Measurements from ENCODE around the gene MACF1.
"Not testable (repeated sequence)": the region's sequence is repeated elsewhere in the genome, so short reads cannot be mapped to it uniquely, and the experiment has no call there.

MACF1 gene

GRCh38 chr1:39488793-39489566 lies 284.5 kb downstream of the MACF1 start:
- CTCF ChIA-PET, result interaction anchor here (0.8 to 2.2 kb wide), 6 partner anchors 8 to 390 kb away, joined by 3 to 5 read pairs (median 3); no protein-coding TSS in a partner anchor
- no peak overlapping the region for H3K4me3 ChIP-seq (ENCODE audit: low read depth, low read length)
- TF ChIP-seq CTCF (IDR thresholded peaks at IDR 0.05; ENCODE audit: insufficient read depth, low read length, missing control alignments), result no peak
- no peak for DNase-seq (ENCODE audit: low read depth, low spot score)
- POLR2A ChIA-PET, result no interaction called here

GRCh38 chr1:39489567-39490239 lies 285.2 kb downstream of the MACF1 start:
- POLR2A ChIA-PET, result no interaction called here
- CTCF ChIA-PET, result interaction anchor here (0.8 to 2.2 kb wide), 6 partner anchors 9 to 391 kb away, joined by 3 to 5 read pairs (median 3); no protein-coding TSS in a partner anchor
- H3K4me3 ChIP-seq (ENCODE audit: low read depth, low read length), result no peak overlapping the region
- no peak for DNase-seq (ENCODE audit: low read depth, low spot score)
- TF ChIP-seq CTCF (IDR thresholded peaks at IDR 0.05; ENCODE audit: insufficient read depth, low read length, missing control alignments), result no peak

- CTCF ChIA-PET, result interaction anchor here (1.5 to 2.2 kb wide), 2 partner anchors 116 to 392 kb away, joined by 3 to 5 read pairs; no protein-coding TSS in a partner anchor
- POLR2A ChIA-PET, result no interaction called here
- H3K4me3 ChIP-seq (ENCODE audit: low read depth, low read length), result no peak overlapping the region
- TF ChIP-seq CTCF (IDR thresholded peaks at IDR 0.05; ENCODE audit: insufficient read depth, low read length, missing control alignments), result no peak
- no peak for DNase-seq (ENCODE audit: low read depth, low spot score)
Observed at GRCh38 chr1:39490596-39491145, 286.2 kb downstream of the MACF1 start.

- H3K4me3 ChIP-seq (ENCODE audit: low read depth, low read length), result peak within 1 kb of the TSS; percentile 45
- POLR2A ChIA-PET, result no interaction called here
- TF ChIP-seq CTCF (IDR thresholded peaks at IDR 0.05; ENCODE audit: insufficient read depth, low read length, missing control alignments), result no peak
- DNase-seq (ENCODE audit: low read depth, low spot score), result no peak
- CTCF ChIA-PET, result no interaction called here
Observed at GRCh38 chr1:39491146-39491921, 286.8 kb downstream of the MACF1 start, which contains the start of gene BMP8A. Gene BMP8A (plus strand): TSS chr1:39491636. CDS start chr1:39491992, 356 bp downstream.

- H3K4me3 ChIP-seq (ENCODE audit: low read depth, low read length); POLR2A ChIA-PET; CTCF ChIA-PET; DNase-seq (ENCODE audit: low read depth, low spot score): not testable (repeated sequence)
Observed at GRCh38 chr1:39492118-39493042, 287.9 kb downstream of the MACF1 start.

- H3K4me3 ChIP-seq (ENCODE audit: low read depth, low read length); POLR2A ChIA-PET; DNase-seq (ENCODE audit: low read depth, low spot score): not testable (repeated sequence)
- CTCF ChIA-PET, result interaction anchor here (1.0 kb wide), 1 partner anchor 394 kb away, joined by 3 read pairs; no protein-coding TSS in a partner anchor
Observed at GRCh38 chr1:39493043-39493810, 288.7 kb downstream of the MACF1 start.

Measured in AG04449 (cell line).